Chondrocyte (in vitro differentiated cells): ENCODE data around the gene ABLIM1. TPM values are rescaled to one million over a fixed set of nuclear protein-coding genes. Genes with fewer than 3 reads are reported as not detected.

Experiments used
- DNase-seq: peaks from one replicate; pipeline ENCODE4 v3.0.0; 2021; ENCODE audit warnings: mixed read lengths, low spot score
- H3K27ac Mint-ChIP-seq: one replicate; pipeline ENCODE4 v1.8.0; 2021; ENCODE audit warnings: mild to moderate bottlenecking, moderate library complexity, mixed read lengths; ENCODE audit not compliant: unreplicated experiment
- H3K27me3 Mint-ChIP-seq: 2 replicates; pipeline ENCODE4 v1.8.0; 2021; ENCODE audit warnings: low read depth, mixed read lengths
- H3K36me3 Mint-ChIP-seq: 2 replicates; pipeline ENCODE4 v1.8.0; 2021; ENCODE audit warnings: low read depth, mixed read lengths
- H3K4me1 Mint-ChIP-seq: 2 replicates; pipeline ENCODE4 v1.8.0; 2021; ENCODE audit warnings: low read depth, mild to moderate bottlenecking, mixed read lengths
- H3K4me3 Mint-ChIP-seq: one replicate; pipeline ENCODE4 v1.8.0; 2021; ENCODE audit warnings: mild to moderate bottlenecking, moderate library complexity, mixed read lengths; ENCODE audit not compliant: unreplicated experiment
- H3K9me3 Mint-ChIP-seq: 2 replicates; pipeline ENCODE4 v1.8.0; 2021; ENCODE audit warnings: low read depth, mixed read lengths
- total RNA-seq: library from RNA; stranded (reverse); gene quantifications from 3 replicates; pipeline ENCODE4 v1.2.1, GENCODE V29; 2021
- TF ChIP-seq, protein P1 (sequence below): fragments of 200-600 bp; sonication (generic); IDR thresholded peaks from 2 replicates; pipeline ENCODE4 v1.5.0; 2021; ENCODE audit warnings: antibody characterized with exemption, mild to moderate bottlenecking, moderate library complexity

Gene ABLIM1
- total RNA-seq, 1 donor from 2014 or later = 15.7 TPM

DNA sequence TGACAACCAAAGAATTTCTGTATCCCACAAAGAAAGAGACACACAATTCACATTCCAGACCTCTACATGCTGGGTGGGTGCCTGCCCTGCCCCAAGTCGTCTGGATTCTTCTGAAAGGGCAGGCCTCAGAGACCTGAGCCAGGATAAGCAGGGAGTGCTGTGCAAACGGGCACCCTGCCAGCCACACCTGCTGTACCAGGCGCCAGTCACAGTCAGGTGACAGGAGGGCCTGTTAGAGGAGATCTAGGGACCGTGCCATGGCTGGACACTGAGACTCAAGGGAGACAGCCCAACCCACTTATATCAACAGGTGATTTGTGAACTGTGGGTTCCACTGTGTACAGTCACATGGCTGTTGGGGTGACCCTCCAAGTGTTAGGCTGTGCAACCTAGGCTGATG, 150.6 kb downstream of the ABLIM1 start:
- H3K9me3 Mint-ChIP-seq = no peaks in the 10 kb centered on the region
- peak overlapping the region; percentile 85 for H3K27ac Mint-ChIP-seq
- no peak overlapping the region for H3K4me3 Mint-ChIP-seq
- H3K4me1 Mint-ChIP-seq = peaks cover 55% of the 10 kb centered on the region
- DNase-seq = no peak
- H3K36me3 Mint-ChIP-seq = no peaks in the 10 kb centered on the region
- H3K27me3 Mint-ChIP-seq = no peaks in the 10 kb centered on the region
- TF ChIP-seq, protein P1, sequence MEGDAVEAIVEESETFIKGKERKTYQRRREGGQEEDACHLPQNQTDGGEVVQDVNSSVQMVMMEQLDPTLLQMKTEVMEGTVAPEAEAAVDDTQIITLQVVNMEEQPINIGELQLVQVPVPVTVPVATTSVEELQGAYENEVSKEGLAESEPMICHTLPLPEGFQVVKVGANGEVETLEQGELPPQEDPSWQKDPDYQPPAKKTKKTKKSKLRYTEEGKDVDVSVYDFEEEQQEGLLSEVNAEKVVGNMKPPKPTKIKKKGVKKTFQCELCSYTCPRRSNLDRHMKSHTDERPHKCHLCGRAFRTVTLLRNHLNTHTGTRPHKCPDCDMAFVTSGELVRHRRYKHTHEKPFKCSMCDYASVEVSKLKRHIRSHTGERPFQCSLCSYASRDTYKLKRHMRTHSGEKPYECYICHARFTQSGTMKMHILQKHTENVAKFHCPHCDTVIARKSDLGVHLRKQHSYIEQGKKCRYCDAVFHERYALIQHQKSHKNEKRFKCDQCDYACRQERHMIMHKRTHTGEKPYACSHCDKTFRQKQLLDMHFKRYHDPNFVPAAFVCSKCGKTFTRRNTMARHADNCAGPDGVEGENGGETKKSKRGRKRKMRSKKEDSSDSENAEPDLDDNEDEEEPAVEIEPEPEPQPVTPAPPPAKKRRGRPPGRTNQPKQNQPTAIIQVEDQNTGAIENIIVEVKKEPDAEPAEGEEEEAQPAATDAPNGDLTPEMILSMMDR = no peak

DNA sequence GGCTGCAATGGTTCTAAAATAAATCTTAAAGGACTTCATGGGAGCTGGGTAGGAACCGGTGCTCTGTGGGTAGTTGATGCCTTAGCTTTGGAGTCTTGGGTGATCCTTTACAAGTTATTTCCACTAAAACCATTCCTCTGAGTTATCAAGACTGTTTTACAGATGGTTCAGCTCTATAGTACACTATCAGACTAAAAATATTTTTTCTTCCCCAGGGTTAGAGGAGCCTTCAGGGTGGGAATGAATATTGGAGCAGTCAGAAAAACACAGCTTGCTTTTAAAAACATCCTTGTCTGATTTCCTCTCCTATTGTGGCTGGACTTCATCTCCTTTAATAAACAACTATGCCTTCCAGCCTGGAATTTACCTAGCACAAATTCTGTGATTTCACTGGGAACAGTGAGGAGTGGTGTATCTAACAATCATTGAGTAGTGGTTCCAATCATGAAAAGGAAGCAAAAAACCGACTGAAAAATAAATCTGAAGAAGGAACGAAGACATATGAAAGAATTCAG, 151.1 kb downstream of the ABLIM1 start:
- peaks cover 58% of the 10 kb centered on the region for H3K4me1 Mint-ChIP-seq
- DNase-seq = no peak
- peak overlapping the region; percentile 85 for H3K27ac Mint-ChIP-seq
- no peaks in the 10 kb centered on the region for H3K9me3 Mint-ChIP-seq
- H3K27me3 Mint-ChIP-seq = no peaks in the 10 kb centered on the region
- no peaks in the 10 kb centered on the region for H3K36me3 Mint-ChIP-seq
- TF ChIP-seq, protein P1 = no peak
- no peak overlapping the region for H3K4me3 Mint-ChIP-seq

DNA sequence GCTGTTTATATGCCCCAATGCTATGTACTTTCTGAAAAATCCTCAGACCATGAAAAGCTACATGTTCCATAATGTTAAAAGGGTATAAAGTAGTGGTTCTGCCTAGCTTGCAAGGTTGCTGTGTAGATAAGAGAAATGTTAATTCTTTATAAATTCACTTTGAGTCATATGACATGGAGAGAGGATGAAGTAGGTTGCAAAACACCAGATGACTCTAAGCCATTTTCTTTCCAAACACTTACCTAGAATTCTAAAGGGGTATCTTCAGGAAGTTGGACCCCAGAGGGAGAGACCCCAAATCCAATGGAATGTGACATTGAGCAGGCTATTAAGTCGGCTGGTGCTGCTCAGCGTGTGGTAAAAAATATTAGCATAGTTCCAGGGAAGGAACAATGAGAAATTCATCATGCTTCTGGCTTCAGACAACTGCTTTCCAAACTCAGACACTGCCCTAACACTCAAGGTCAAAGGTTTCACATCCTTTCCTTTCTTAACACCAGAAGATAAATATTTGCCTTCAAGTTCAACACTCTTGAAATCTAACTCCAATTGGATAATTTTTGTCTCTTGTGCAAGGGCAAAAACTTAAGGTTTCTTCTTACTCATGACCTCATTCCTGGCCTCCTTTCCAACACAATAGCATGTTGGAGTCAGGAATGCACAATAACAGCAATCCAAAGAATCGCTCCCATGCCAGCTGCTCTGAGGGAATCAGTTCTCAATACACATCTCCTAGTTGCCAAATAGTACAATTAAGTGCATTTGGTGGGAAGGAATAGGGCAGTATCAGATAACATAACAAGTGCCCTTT, 153.1 kb downstream of the ABLIM1 start:
- no peaks in the 10 kb centered on the region for H3K9me3 Mint-ChIP-seq
- no peaks in the 10 kb centered on the region for H3K36me3 Mint-ChIP-seq
- H3K4me1 Mint-ChIP-seq = peaks cover 59% of the 10 kb centered on the region
- H3K4me3 Mint-ChIP-seq = no peak overlapping the region
- no peak for DNase-seq
- peak overlapping the region; percentile 56 for H3K27ac Mint-ChIP-seq
- TF ChIP-seq, protein P1 = no peak
- H3K27me3 Mint-ChIP-seq = no peaks in the 10 kb centered on the region

DNA sequence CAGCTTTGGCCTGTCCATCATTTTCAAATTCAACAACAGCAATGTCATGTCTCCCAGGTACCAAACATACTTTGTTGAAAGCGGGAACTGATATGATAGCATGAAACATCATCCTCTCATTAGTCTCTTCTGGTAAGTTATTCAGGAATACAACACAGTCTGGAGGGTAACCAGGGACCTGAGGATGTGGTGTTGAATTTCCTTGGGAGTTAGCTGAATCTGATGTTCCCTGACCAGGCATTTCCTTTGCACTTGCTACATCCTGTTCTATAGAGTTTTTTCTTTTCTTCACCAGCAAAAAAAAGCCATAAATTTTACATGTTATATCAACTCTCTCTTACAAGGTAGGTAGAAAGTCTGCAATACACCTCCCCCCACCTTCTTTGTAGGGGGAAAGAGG, 156.0 kb downstream of the ABLIM1 start:
- H3K9me3 Mint-ChIP-seq = no peaks in the 10 kb centered on the region

DNA sequence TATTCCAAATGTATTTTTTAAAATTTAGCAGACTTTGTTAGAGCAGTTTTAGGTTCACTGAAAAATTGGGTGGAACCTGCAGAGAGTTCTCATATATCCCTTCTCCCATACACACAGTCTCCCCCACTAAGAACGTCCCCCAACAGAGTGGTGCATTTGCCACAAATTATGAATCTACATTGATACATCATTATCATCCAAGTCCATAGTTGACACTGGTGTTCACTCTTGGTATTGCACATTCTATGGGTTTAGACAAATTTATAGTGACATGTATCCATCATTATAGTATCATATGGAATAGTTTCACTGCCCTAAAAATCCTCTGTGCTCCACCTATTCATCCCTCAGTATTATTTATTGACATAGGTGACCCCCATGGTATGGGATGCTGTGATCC, 156.4 kb downstream of the ABLIM1 start:
- peaks cover 43% of the 10 kb centered on the region for H3K4me1 Mint-ChIP-seq
- no peak overlapping the region for H3K27ac Mint-ChIP-seq
- H3K4me3 Mint-ChIP-seq = no peak overlapping the region
- H3K9me3 Mint-ChIP-seq = no peaks in the 10 kb centered on the region
- TF ChIP-seq, protein P1 = peak; percentile 19
- H3K36me3 Mint-ChIP-seq = no peaks in the 10 kb centered on the region
- DNase-seq = no peak
- no peaks in the 10 kb centered on the region for H3K27me3 Mint-ChIP-seq

More for the DNA sequence above, 156.0 kb downstream of the ABLIM1 start:
- Mint-ChIP-seq H3K4me3 (no peak overlapping the region), H3K27ac (no peak overlapping the region), H3K27me3 (no peaks in the 10 kb centered on the region), H3K36me3 (no peaks in the 10 kb centered on the region), H3K4me1 (peaks cover 47% of the 10 kb centered on the region)
- TF ChIP-seq, protein P1 = no peak
- no peak for DNase-seq
